Testis (tissue), 3 donors: ENCODE data around the gene KIF6. TPM values are rescaled to one million over a fixed set of nuclear protein-coding genes. Genes with fewer than 3 reads are reported as not detected.

Source experiments
- DNase-seq: peaks from one replicate; pipeline ENCODE4 v3.0.0-alpha.2; 2019
- H3K27ac ChIP-seq, 2 donors: fragments of 200-600 bp; sonication (generic); one replicate each; pipeline ENCODE4 v1.5.1; 2019
- H3K27me3 ChIP-seq: fragments of 200-600 bp; sonication (generic); one replicate; pipeline ENCODE4 v1.5.1; 2019
- H3K36me3 ChIP-seq: fragments of 200-600 bp; sonication (generic); one replicate; pipeline ENCODE4 v1.5.1; 2017; ENCODE audit warnings: low read depth; ENCODE audit errors: missing control alignments
- H3K4me1 ChIP-seq: fragments of 200-600 bp; sonication (generic); one replicate; pipeline ENCODE4 v1.5.1; 2019
- H3K4me3 ChIP-seq, 2 donors: fragments of 200-600 bp; sonication (generic); one replicate each; pipeline ENCODE4 v1.5.1; 2017 to 2019
- H3K9me3 ChIP-seq: fragments of 200-600 bp; sonication (generic); one replicate; pipeline ENCODE4 v1.5.1; 2017
- CTCF ChIP-seq, 3 experiments: fragments of 450-650 bp in 2 of 3; fragments of 200-600 bp in 1 of 3; sonication (generic) in 1 of 3; IDR thresholded peaks; one replicate each; pipeline ENCODE4 v1.5.1; 2016 to 2019; ENCODE audit warnings: antibody characterized with exemption in 3 of 3, mild to moderate bottlenecking in 2 of 3, moderate library complexity in 1 of 3
- POLR2A ChIP-seq: fragments of 450-650 bp; IDR thresholded peaks from one replicate; pipeline ENCODE4 v1.6.1; 2017; ENCODE audit warnings: antibody characterized with exemption, mild to moderate bottlenecking, moderate library complexity
- WGBS, 2 donors: methylation state at CpG; one replicate each; pipeline ENCODE4 v1.1.5; 2018; 5-methylcytosine and 5-hydroxymethylcytosine counted together
- intact Hi-C: fragments of 100-400 bp; cut with DNase I; formaldehyde crosslinking; loops from one replicate; pipeline ENCODE4 v1.15.1; 2023; ENCODE audit warnings: low total_unique reads
- polyA plus RNA-seq: library from polyadenylated mRNA; stranded (reverse); fragments of 350-450 nt; fragmentation: Illumina TruSeq; extraction: RNeasy Lipid Tissue Mini Kit (QIAGEN cat#74804); gene quantifications from one replicate; pipeline ENCODE4 v1.2.3, GENCODE V29; 2014; ENCODE audit warnings: low read depth, low replicate concordance; ENCODE audit not compliant: insufficient read depth
- total RNA-seq, 2 donors: library from RNA; depleted of rRNA; stranded (reverse); fragments of >200 nt; gene quantifications; one replicate each; pipeline ENCODE4 v1.2.3, GENCODE V29; 2016

Gene KIF6
- total and polyA plus RNA-seq, 3 donors from 2014 or later = 4.2 to 12.0 (median 6.3) TPM

- intact Hi-C loops = no loop called here
Measured at GRCh38 chr6:39585641-39586040, 139.6 kb downstream of the KIF6 start.

GRCh38 chr6:39577446-39578165 lies 147.6 kb downstream of the KIF6 start:
- H3K9me3 ChIP-seq = no peaks in the 10 kb centered on the region
- H3K4me3 ChIP-seq = no peak overlapping the region
- H3K36me3 ChIP-seq = no peaks in the 10 kb centered on the region
- WGBS, 2 donors = 88 to 94% methylated on average over 6 of the region's 6 CpGs
- no peaks in the 10 kb centered on the region for H3K27me3 ChIP-seq
- intact Hi-C loops = no loop called here
- TF ChIP-seq POLR2A (no peak), CTCF (IDR thresholded peaks at IDR 0.05) (no peak)
- no peak overlapping the region for H3K27ac ChIP-seq
- H3K4me1 ChIP-seq = no peaks in the 10 kb centered on the region
- no peak for DNase-seq

More at GRCh38 chr6:39585641-39586040, 139.6 kb downstream of the KIF6 start:
- Histone ChIP-seq H3K9me3 (no peaks in the 10 kb centered on the region), H3K4me3 (no peak overlapping the region), H3K27me3 (no peaks in the 10 kb centered on the region), H3K27ac (no peak overlapping the region), H3K36me3 (no peaks in the 10 kb centered on the region), H3K4me1 (no peaks in the 10 kb centered on the region)
- no peak for DNase-seq
- 92 to 95% methylated on average over 2 of the region's 2 CpGs for WGBS, 2 donors
- TF ChIP-seq CTCF (IDR thresholded peaks at IDR 0.05) (no peak), POLR2A (no peak)

GRCh38 chr6:39576556-39577303 lies 148.5 kb downstream of the KIF6 start:
- intact Hi-C loops = no loop called here
- Histone ChIP-seq H3K9me3 (no peaks in the 10 kb centered on the region), H3K27ac (no peak overlapping the region), H3K27me3 (no peaks in the 10 kb centered on the region), H3K4me1 (no peaks in the 10 kb centered on the region), H3K36me3 (no peaks in the 10 kb centered on the region), H3K4me3 (no peak overlapping the region)
- no peak for DNase-seq
- TF ChIP-seq CTCF (IDR thresholded peaks at IDR 0.05) (no peak), POLR2A (no peak)
- 87 to 88% methylated on average over 4 of the region's 4 CpGs for WGBS, 2 donors

GRCh38 chr6:39574991-39575390 lies 150.2 kb downstream of the KIF6 start:
- no peaks in the 10 kb centered on the region for H3K4me1 ChIP-seq
- no peak overlapping the region for H3K27ac ChIP-seq
- 83 to 99% methylated on average over 7 of the region's 7 CpGs for WGBS, 2 donors
- DNase-seq = no peak
- no peak overlapping the region for H3K4me3 ChIP-seq
- no peaks in the 10 kb centered on the region for H3K36me3 ChIP-seq
- TF ChIP-seq POLR2A (no peak), CTCF (IDR thresholded peaks at IDR 0.05) (no peak)
- intact Hi-C loops = no loop called here
- H3K9me3 ChIP-seq = no peaks in the 10 kb centered on the region
- H3K27me3 ChIP-seq = no peaks in the 10 kb centered on the region
